Measurements from ENCODE around the gene SBF2. TPM values are rescaled to one million over a fixed set of nuclear protein-coding genes. Genes with fewer than 3 reads are reported as not detected.

SBF2 gene
- total RNA-seq, 4 donors from 2014 or later: 42.3 to 106 (median 45.3) TPM

- TF ChIP-seq POLR2AphosphoS5 (IDR thresholded peaks at IDR 0.05): no peak
- no peak for TF ChIP-seq EP300 (IDR thresholded peaks at IDR 0.05)
- TF ChIP-seq POLR2A (IDR thresholded peaks at IDR 0.05): no peak
- TF ChIP-seq CTCF (IDR thresholded peaks at IDR 0.05): no peak
- H3K36me3 ChIP-seq: no peaks in the 10 kb centered on the region
- H3K4me1 ChIP-seq: peaks cover 3% of the 10 kb centered on the region
- no peaks in the 10 kb centered on the region for H3K27me3 ChIP-seq
- no peaks in the 10 kb centered on the region for H3K9me3 ChIP-seq
- WGBS: 83% methylated on average over 3 of the region's 3 CpGs
- no peak overlapping the region for H3K4me3 ChIP-seq
- no peak overlapping the region for H3K27ac ChIP-seq
- no peak for DNase-seq (ENCODE audit: low spot score in 2 of 2)
These were observed 82.5 kb downstream of the SBF2 start for GRCh38 chr11:10211470-10211869.

GRCh38 chr11:10209326-10209725 lies 84.7 kb downstream of the SBF2 start:
- DNase-seq (ENCODE audit: low spot score in 2 of 2): no peak
- H3K4me3 ChIP-seq: no peak overlapping the region
- no peak overlapping the region for H3K27ac ChIP-seq
- no peaks in the 10 kb centered on the region for H3K27me3 ChIP-seq
- no peaks in the 10 kb centered on the region for H3K36me3 ChIP-seq
- TF ChIP-seq CTCF (IDR thresholded peaks at IDR 0.05) (no peak), POLR2AphosphoS5 (IDR thresholded peaks at IDR 0.05) (no peak), POLR2A (IDR thresholded peaks at IDR 0.05) (no peak), EP300 (IDR thresholded peaks at IDR 0.05) (no peak)
- no peaks in the 10 kb centered on the region for H3K9me3 ChIP-seq
- H3K4me1 ChIP-seq: peaks cover 3% of the 10 kb centered on the region
- 83% methylated on average over 4 of the region's 4 CpGs for WGBS

- DNase-seq (ENCODE audit: low spot score in 2 of 2): no peak
- WGBS: 29% methylated on average over 4 of the region's 4 CpGs
These were observed 85.9 kb downstream of the SBF2 start for GRCh38 chr11:10208131-10208575.

GRCh38 chr11:10205928-10206327 lies 88.1 kb downstream of the SBF2 start:
- Histone ChIP-seq H3K27me3 (no peaks in the 10 kb centered on the region), H3K9me3 (peaks cover 4% of the 10 kb centered on the region), H3K36me3 (no peaks in the 10 kb centered on the region), H3K4me3 (no peak overlapping the region), H3K27ac (no peak overlapping the region), H3K4me1 (peaks cover 3% of the 10 kb centered on the region)
- no peak for TF ChIP-seq POLR2A (IDR thresholded peaks at IDR 0.05)
- no peak for TF ChIP-seq POLR2AphosphoS5 (IDR thresholded peaks at IDR 0.05)
- no peak for TF ChIP-seq CTCF (IDR thresholded peaks at IDR 0.05)
- no peak for TF ChIP-seq EP300 (IDR thresholded peaks at IDR 0.05)
- WGBS: 75% methylated on average over 1 of the region's 1 CpG
- DNase-seq (ENCODE audit: low spot score in 2 of 2): no peak

More at GRCh38 chr11:10208131-10208575, 85.9 kb downstream of the SBF2 start:
- Histone ChIP-seq H3K27me3 (no peaks in the 10 kb centered on the region), H3K9me3 (peaks cover 4% of the 10 kb centered on the region), H3K27ac (no peak overlapping the region), H3K36me3 (no peaks in the 10 kb centered on the region), H3K4me1 (peaks cover 3% of the 10 kb centered on the region), H3K4me3 (no peak overlapping the region)
- TF ChIP-seq POLR2A (IDR thresholded peaks at IDR 0.05) (no peak), CTCF (IDR thresholded peaks at IDR 0.05) (peak; percentile 60 to 61)

- WGBS: 89% methylated on average over 4 of the region's 4 CpGs
- DNase-seq (ENCODE audit: low spot score in 2 of 2): no peak
- Histone ChIP-seq H3K27me3 (no peaks in the 10 kb centered on the region), H3K4me3 (no peak overlapping the region), H3K4me1 (peaks cover 3% of the 10 kb centered on the region), H3K36me3 (no peaks in the 10 kb centered on the region), H3K9me3 (peaks cover 4% of the 10 kb centered on the region), H3K27ac (no peak overlapping the region)
- TF ChIP-seq POLR2AphosphoS5 (IDR thresholded peaks at IDR 0.05): no peak
- no peak for TF ChIP-seq POLR2A (IDR thresholded peaks at IDR 0.05)
- TF ChIP-seq CTCF (IDR thresholded peaks at IDR 0.05): no peak
These were observed 90.0 kb downstream of the SBF2 start for GRCh38 chr11:10204021-10204420.
